ENCODE measurements around the gene OXTR. TPM values are rescaled to one million over a fixed set of nuclear protein-coding genes. Genes with fewer than 3 reads are reported as not detected.

The OXTR gene
- total RNA-seq, 2 donors from 2014 or later = 1.6 to 3.5 TPM

DNA sequence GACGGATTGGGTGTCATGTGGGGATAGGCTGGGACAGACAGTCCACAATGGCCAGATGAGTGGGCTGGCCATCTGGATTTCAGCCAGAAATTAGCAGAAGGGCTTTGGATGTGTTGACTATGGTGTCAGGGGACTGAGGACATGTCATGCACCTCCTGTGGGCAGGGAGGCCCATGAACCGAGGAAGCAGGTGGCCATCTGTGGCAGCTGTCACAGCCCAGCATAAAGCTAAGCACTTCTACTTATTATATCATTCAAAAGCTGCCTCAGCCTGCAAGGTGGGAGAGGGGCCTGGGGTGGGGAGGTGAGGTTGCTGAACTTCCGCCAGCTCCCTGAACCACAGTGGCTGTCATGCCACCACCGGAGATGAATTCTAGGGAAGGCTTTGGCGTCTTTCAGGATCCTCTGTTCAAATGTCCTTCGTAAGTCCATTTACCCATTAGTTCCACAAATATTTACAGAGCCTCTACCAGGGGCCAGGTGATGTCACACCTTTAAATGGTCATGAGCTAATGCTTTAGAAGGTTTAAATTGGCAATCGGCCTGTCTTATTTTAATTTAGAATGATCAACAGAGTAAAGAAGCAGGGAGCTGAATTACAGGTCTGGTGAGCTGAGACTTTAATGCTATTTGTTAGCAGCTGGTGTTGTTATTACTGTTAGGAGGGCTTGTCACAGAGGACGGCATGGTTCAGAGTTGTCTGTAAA is 59.5 kb downstream of the OXTR start:
- 58% methylated on average over 8 of the region's 8 CpGs for WGBS
- H3K27me3 ChIP-seq (replicated peaks; ENCODE audit: insufficient read depth) = no peaks in the 10 kb centered on the region
- TF ChIP-seq POLR2A (IDR thresholded peaks at IDR 0.05) (no peak), POLR2AphosphoS5 (IDR thresholded peaks at IDR 0.05) (peak; percentile 90)
- H3K9me3 ChIP-seq = no peaks in the 10 kb centered on the region
- peak; percentile 74 for DNase-seq (ENCODE audit: low spot score)
- H3K4me3 ChIP-seq = no peak overlapping the region
- H3K36me3 ChIP-seq = no peaks in the 10 kb centered on the region
- H3K4me1 ChIP-seq (replicated peaks) = peaks cover 4% of the 10 kb centered on the region
- intact Hi-C loops (cut with DNase I) = no loop called here
- H3K27ac ChIP-seq = peak overlapping the region; percentile 72 to 73

DNA sequence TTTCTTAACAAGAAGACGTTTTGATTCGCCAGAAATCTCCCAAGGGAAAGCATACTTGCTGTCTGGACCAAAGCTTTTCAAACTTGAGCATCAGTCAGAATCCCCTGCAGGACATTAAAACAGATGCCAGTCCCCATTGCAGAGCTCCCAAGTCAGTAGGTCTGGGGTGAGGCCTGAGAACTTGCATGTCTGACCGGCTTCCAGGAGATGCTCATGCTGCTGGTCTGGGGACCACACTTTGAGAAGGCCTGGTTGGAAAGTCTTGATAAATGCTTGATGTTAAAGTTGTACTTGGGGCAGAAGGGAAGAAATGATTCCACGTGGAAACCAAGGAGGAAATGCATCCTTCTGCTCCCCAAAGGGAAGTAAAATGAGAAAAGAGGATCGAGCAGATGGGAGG is 60.1 kb downstream of the OXTR start:
- TF ChIP-seq, protein P1, sequence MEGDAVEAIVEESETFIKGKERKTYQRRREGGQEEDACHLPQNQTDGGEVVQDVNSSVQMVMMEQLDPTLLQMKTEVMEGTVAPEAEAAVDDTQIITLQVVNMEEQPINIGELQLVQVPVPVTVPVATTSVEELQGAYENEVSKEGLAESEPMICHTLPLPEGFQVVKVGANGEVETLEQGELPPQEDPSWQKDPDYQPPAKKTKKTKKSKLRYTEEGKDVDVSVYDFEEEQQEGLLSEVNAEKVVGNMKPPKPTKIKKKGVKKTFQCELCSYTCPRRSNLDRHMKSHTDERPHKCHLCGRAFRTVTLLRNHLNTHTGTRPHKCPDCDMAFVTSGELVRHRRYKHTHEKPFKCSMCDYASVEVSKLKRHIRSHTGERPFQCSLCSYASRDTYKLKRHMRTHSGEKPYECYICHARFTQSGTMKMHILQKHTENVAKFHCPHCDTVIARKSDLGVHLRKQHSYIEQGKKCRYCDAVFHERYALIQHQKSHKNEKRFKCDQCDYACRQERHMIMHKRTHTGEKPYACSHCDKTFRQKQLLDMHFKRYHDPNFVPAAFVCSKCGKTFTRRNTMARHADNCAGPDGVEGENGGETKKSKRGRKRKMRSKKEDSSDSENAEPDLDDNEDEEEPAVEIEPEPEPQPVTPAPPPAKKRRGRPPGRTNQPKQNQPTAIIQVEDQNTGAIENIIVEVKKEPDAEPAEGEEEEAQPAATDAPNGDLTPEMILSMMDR (IDR thresholded peaks at IDR 0.05) = no peak
- TF ChIP-seq POLR2A (IDR thresholded peaks at IDR 0.05) = no peak
- TF ChIP-seq POLR2AphosphoS5 (IDR thresholded peaks at IDR 0.05) = no peak
- 78% methylated on average over 5 of the region's 5 CpGs for WGBS
- no peak for DNase-seq (ENCODE audit: low spot score)
- Histone ChIP-seq H3K4me3 (no peak overlapping the region), H3K9me3 (no peaks in the 10 kb centered on the region), H3K27me3 (replicated peaks; ENCODE audit: insufficient read depth) (no peaks in the 10 kb centered on the region), H3K27ac (peak overlapping the region; percentile 72 to 73), H3K36me3 (no peaks in the 10 kb centered on the region), H3K4me1 (replicated peaks) (peaks cover 4% of the 10 kb centered on the region)
- intact Hi-C loops (cut with DNase I) = no loop called here

DNA sequence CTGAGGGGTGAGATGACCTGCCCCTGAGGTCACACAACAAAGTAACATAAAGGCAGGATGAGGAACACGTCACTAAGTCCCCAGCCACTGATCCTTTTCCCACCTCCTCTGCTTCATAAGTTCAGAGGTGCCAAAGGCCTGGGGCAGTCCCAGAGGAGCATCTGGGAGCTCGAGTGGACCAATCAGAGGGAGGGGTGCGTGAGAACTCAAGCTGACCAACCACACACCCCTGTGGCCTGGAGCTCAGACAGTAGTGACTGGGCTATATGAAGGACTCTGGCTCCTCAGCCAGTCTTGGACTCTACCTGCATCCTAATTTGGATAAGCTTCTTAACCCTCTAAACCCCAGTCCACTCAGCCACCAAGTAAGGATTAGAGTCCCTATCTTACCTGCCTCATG is 63.8 kb downstream of the OXTR start:
- no peaks in the 10 kb centered on the region for H3K27me3 ChIP-seq (replicated peaks; ENCODE audit: insufficient read depth)
- DNase-seq (ENCODE audit: low spot score) = no peak
- H3K27ac ChIP-seq = no peak overlapping the region
- TF ChIP-seq POLR2AphosphoS5 (IDR thresholded peaks at IDR 0.05) = no peak
- TF ChIP-seq POLR2A (IDR thresholded peaks at IDR 0.05) = no peak
- intact Hi-C loops (cut with DNase I) = no loop called here
- peaks cover 4% of the 10 kb centered on the region for H3K4me1 ChIP-seq (replicated peaks)
- H3K36me3 ChIP-seq = no peaks in the 10 kb centered on the region
- no peaks in the 10 kb centered on the region for H3K9me3 ChIP-seq
- WGBS = 89% methylated on average over 3 of the region's 3 CpGs
- H3K4me3 ChIP-seq = no peak overlapping the region

DNA sequence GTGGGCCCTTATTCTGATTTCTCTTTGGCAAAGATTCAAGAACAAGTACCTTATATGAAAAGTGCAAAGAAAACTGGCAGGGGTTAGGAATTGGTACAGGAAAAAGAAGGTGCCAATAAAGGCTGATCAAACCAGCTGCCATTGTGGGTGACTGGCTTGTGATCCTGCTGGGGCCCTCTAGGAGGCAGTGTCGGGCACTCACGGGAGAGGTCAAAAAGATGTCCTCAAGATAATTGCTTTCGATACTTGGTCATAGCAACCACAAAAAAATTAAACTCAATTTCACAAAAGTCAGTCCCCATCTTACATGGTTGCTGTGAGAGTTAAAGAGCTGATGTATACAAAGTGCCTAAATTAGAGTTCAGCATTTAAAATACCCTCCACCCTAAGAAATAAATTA is 66.9 kb downstream of the OXTR start:
- 62% methylated on average over 3 of the region's 3 CpGs for WGBS
- no peaks in the 10 kb centered on the region for H3K9me3 ChIP-seq
- H3K4me3 ChIP-seq = no peak overlapping the region
- no peaks in the 10 kb centered on the region for H3K36me3 ChIP-seq
- H3K4me1 ChIP-seq (replicated peaks) = no peaks in the 10 kb centered on the region
- DNase-seq (ENCODE audit: low spot score) = no peak
- H3K27me3 ChIP-seq (replicated peaks; ENCODE audit: insufficient read depth) = no peaks in the 10 kb centered on the region
- no peak for TF ChIP-seq POLR2AphosphoS5 (IDR thresholded peaks at IDR 0.05)
- TF ChIP-seq POLR2A (IDR thresholded peaks at IDR 0.05) = no peak
- TF ChIP-seq, protein P1 (IDR thresholded peaks at IDR 0.05) = no peak
- intact Hi-C loops (cut with DNase I) = no loop called here
- H3K27ac ChIP-seq = no peak overlapping the region

Other genes starting within 250 kb of the OXTR start
- gene SSUH2, start 124.8 kb downstream of the OXTR start, total RNA-seq = 1 to 10 TPM in 1 of 2 donors, under 1 TPM in 1; 0.27 to 2.6 TPM
- gene CAV3, start 35.8 kb downstream of the OXTR start, total RNA-seq = 1 to 10 TPM in 1 of 2 donors, not detected in 1; 1.2 TPM
- gene RAD18, start 193.9 kb upstream of the OXTR start, total RNA-seq = 10 to 100 TPM; 12.2 to 15.6 TPM